NCI-H1436 treated with DMSO at 0.1 percent for 48 hours (cell line): ENCODE results near the gene ANKRD13C.
"Not testable (repeated sequence)": the region's sequence is repeated elsewhere in the genome, so short reads cannot be mapped to it uniquely, and the experiment has no call there.

ENCODE experiments used
- DNase-seq: peaks from one replicate; lab custom pipeline; 2025; lab: John Stamatoyannopoulos, UW

The ANKRD13C gene

GRCh38 chr1:70360321-70360720, 5.8 kb upstream of the ANKRD13C start:
- no peak for DNase-seq

GRCh38 chr1:70358921-70359564, 4.5 kb upstream of the ANKRD13C start:
- no peak for DNase-seq

- no peak for DNase-seq
These were observed 1.4 kb upstream of the ANKRD13C start for GRCh38 chr1:70355920-70356319.

GRCh38 chr1:70355111-70355407, 537 bp upstream of the ANKRD13C start:
- DNase-seq: no peak

GRCh38 chr1:70353601-70354331, 756 bp downstream of the ANKRD13C start:
- no peak for DNase-seq

- no peak for DNase-seq
These were observed 1.5 kb downstream of the ANKRD13C start for GRCh38 chr1:70353044-70353443.

GRCh38 chr1:70349799-70350198, 4.7 kb downstream of the ANKRD13C start:
- DNase-seq: not testable (repeated sequence)

GRCh38 chr1:70348399-70349165, 5.9 kb downstream of the ANKRD13C start:
- no peak for DNase-seq

- DNase-seq: not testable (repeated sequence)
These were observed 14.9 kb downstream of the ANKRD13C start for GRCh38 chr1:70339644-70340043.

GRCh38 chr1:70336050-70336449, 18.5 kb downstream of the ANKRD13C start:
- no peak for DNase-seq

- no peak for DNase-seq
These were observed 20.1 kb downstream of the ANKRD13C start for GRCh38 chr1:70334436-70334835.

GRCh38 chr1:70333245-70333644, 21.3 kb downstream of the ANKRD13C start:
- no peak for DNase-seq

- no peak for DNase-seq
These were observed 22.6 kb downstream of the ANKRD13C start for GRCh38 chr1:70331962-70332361.

GRCh38 chr1:70327306-70328076, 27.0 kb downstream of the ANKRD13C start:
- no peak for DNase-seq

GRCh38 chr1:70324683-70325082, 29.8 kb downstream of the ANKRD13C start:
- no peak for DNase-seq

GRCh38 chr1:70319750-70320149, 34.8 kb downstream of the ANKRD13C start:
- DNase-seq: no peak

GRCh38 chr1:70318191-70318590, 36.3 kb downstream of the ANKRD13C start:
- no peak for DNase-seq

GRCh38 chr1:70317087-70317486, 37.4 kb downstream of the ANKRD13C start:
- no peak for DNase-seq

- no peak for DNase-seq
These were observed 38.7 kb downstream of the ANKRD13C start for GRCh38 chr1:70315782-70316181.

- no peak for DNase-seq
These were observed 39.7 kb downstream of the ANKRD13C start for GRCh38 chr1:70314706-70315304.

GRCh38 chr1:70311369-70311768, 43.2 kb downstream of the ANKRD13C start:
- no peak for DNase-seq

- no peak for DNase-seq
These were observed 55.0 kb downstream of the ANKRD13C start for GRCh38 chr1:70299472-70299871.
